ENCODE measurements around the gene S100A3. TPM values are rescaled to one million over a fixed set of nuclear protein-coding genes. Genes with fewer than 3 reads are reported as not detected.
"Not testable (repeated sequence)": the region's sequence is repeated elsewhere in the genome, so short reads cannot be mapped to it uniquely, and the experiment has no call there.

The S100A3 gene
- polyA plus RNA-seq, 3 donors, result 0.31 to 0.54 TPM; not detected in 1

DNA sequence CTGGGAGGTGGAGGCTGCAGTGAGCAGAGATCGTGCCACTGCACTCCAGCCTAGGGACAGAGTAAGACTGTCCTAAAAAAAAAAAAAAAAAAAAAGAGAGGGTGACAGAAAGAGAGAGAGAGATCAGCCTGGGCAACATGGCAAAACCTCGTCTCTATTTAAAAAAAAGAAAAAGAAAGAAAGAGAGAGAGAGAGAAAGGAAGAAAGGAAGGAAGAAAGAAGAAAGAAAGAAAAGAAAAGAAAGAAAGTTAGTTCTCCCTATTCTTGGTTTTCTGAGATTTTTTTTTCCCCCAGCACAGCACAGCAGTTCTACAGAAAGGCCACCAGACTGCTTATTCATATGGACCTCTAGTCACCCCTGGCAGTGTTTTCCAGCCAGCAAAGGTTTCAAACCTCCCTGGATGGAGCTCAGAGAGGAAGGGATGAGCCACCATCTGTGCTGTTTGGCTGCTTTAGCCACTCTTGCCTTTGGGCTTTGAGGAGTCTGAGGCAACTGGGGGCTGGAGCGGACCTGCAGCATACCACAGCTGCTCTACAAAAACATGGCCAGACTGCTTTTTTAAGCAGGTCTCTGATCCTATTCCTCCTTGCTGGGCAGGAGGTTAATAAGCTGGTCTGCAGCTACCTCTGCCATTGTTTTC is 23.9 kb downstream of the S100A3 start:
- Histone ChIP-seq H3K27me3 (ENCODE audit: control insufficient read depth in 2 of 2, insufficient read depth in 2 of 2, low read length in 2 of 2) (no peaks in the 10 kb centered on the region), H3K4me2 (replicated peaks; ENCODE audit: extremely low read depth, low read length, poor library complexity, severe bottlenecking) (no peak overlapping the region), H3K79me2 (ENCODE audit: insufficient read depth, low read length) (no peaks in the 10 kb centered on the region), H3K4me1 (ENCODE audit: control insufficient read depth in 1 of 2, insufficient read depth in 2 of 2, low read length in 2 of 2) (peaks cover 26 to 32% of the 10 kb centered on the region in 2 donors), H3K27ac (ENCODE audit: low read depth in 1 of 2, low read length in 2 of 2) (no peak overlapping the region), H2AFZ (ENCODE audit: insufficient read depth, low read depth, low read length, poor library complexity, severe bottlenecking) (no peak overlapping the region), H3K36me3 (replicated peaks in 1 of 2; ENCODE audit: control insufficient read depth in 1 of 2, insufficient read depth in 2 of 2, low read length in 2 of 2) (no peaks in the 10 kb centered on the region), H3K9ac (ENCODE audit: insufficient read depth, low read length, poor library complexity, severe bottlenecking) (no peak overlapping the region), H3K9me3 (replicated peaks in 1 of 2; ENCODE audit: control insufficient read depth in 1 of 2, insufficient read depth in 1 of 2, low read length in 2 of 2) (no peaks in the 10 kb centered on the region), H4K20me1 (ENCODE audit: insufficient read depth, low read length) (no peaks in the 10 kb centered on the region), H3K4me3 (replicated peaks in 1 of 3; ENCODE audit: low read depth in 2 of 3, low read length in 3 of 3) (no peak overlapping the region)
- Mint-ChIP-seq H3K27ac (peak overlapping the region in 1 of 7 donors; percentile 42), H3K9me3 (peaks cover 0 to 7% (median 3%) of the 10 kb centered on the region in 7 donors), H3K36me3 (peaks cover 11 to 17% of the 10 kb centered on the region in 2 donors), H3K4me1 (peaks cover 42% of the 10 kb centered on the region), H3K27me3 (ENCODE audit: low read depth in 3 of 3) (peaks cover 0 to 4% (median 0%) of the 10 kb centered on the region in 3 donors), H3K4me3 (no peak overlapping the region)
- TF ChIP-seq, protein P1, sequence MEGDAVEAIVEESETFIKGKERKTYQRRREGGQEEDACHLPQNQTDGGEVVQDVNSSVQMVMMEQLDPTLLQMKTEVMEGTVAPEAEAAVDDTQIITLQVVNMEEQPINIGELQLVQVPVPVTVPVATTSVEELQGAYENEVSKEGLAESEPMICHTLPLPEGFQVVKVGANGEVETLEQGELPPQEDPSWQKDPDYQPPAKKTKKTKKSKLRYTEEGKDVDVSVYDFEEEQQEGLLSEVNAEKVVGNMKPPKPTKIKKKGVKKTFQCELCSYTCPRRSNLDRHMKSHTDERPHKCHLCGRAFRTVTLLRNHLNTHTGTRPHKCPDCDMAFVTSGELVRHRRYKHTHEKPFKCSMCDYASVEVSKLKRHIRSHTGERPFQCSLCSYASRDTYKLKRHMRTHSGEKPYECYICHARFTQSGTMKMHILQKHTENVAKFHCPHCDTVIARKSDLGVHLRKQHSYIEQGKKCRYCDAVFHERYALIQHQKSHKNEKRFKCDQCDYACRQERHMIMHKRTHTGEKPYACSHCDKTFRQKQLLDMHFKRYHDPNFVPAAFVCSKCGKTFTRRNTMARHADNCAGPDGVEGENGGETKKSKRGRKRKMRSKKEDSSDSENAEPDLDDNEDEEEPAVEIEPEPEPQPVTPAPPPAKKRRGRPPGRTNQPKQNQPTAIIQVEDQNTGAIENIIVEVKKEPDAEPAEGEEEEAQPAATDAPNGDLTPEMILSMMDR (IDR thresholded peaks at IDR 0.05), result no peak
- 100% methylated on average over 1 of the region's 3 CpGs for WGBS (ENCODE audit: insufficient coverage)
- no peak for DNase-seq
- intact Hi-C loops (cut with micrococcal nuclease), result no loop called here

DNA sequence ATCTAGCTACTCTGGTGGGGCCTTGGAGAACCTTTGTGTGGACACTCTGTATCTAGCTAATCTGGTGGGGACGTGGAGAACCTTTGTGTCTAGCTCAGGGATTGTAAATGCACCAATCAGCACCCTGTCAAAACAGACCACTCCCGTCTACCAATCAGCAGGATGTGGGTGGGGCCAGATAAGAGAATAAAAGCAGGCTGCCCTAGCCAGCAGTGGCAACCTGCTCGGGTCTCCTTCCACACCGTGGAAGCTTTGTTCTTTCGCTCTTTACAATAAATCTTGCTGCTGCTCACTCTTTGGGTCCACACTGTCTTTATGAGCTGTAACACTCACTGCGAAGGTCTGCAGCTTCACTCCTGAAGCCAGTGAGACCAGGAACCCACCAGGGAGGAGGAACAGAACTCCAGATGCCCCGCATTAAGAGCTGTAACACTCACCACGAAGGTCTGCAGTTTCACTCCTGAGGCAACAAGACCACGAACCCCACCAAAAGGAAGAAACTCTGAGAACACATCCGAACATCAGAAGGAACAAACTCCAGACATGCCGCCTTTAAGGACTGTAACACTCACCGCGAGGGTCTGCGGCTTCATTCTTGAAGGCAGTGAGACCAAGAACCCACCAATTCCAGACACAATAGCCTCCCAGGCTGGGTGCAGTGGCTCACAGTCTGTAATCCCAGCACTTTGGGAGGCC is 26.6 kb downstream of the S100A3 start:
- not testable (repeated sequence) for DNase-seq
- peak overlapping the region in 2 of 7 donors; percentile 10 to 56 for H3K27ac Mint-ChIP-seq

DNA sequence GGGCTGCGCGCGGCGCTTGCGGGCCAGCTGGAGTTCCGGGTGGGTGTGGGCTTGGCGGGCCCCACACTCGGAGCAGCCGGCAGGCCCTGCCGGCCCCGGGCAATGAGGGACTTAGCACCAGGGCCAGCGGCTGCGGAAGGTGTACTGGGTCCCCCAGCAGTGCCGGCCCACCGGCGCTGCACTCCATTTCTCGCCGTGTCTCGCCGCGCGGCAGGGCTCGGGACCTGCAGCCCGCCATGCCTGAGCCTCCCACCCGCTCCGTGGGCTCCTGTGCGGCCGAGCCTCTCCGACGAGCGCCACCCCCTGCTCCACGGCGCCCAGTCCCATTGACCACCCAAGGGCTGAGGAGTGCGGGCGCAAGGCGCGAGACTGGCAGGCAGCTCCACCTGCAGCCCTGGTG is 27.2 kb downstream of the S100A3 start:
- H3K9ac ChIP-seq (ENCODE audit: insufficient read depth, low read length, poor library complexity, severe bottlenecking); DNase-seq; H3K27me3 Mint-ChIP-seq (ENCODE audit: low read depth in 3 of 3); H3K36me3 ChIP-seq (replicated peaks in 1 of 2; ENCODE audit: control insufficient read depth in 1 of 2, insufficient read depth in 2 of 2, low read length in 2 of 2); H3K4me3 ChIP-seq (replicated peaks in 1 of 3; ENCODE audit: low read depth in 2 of 3, low read length in 3 of 3); H3K9me3 ChIP-seq (replicated peaks in 1 of 2; ENCODE audit: control insufficient read depth in 1 of 2, insufficient read depth in 1 of 2, low read length in 2 of 2); H2AFZ ChIP-seq (ENCODE audit: insufficient read depth, low read depth, low read length, poor library complexity, severe bottlenecking); H3K79me2 ChIP-seq (ENCODE audit: insufficient read depth, low read length); H3K36me3 Mint-ChIP-seq; H3K4me3 Mint-ChIP-seq; H3K27me3 ChIP-seq (ENCODE audit: control insufficient read depth in 2 of 2, insufficient read depth in 2 of 2, low read length in 2 of 2); H3K9me3 Mint-ChIP-seq; intact Hi-C loops (cut with micrococcal nuclease); H3K4me2 ChIP-seq (replicated peaks; ENCODE audit: extremely low read depth, low read length, poor library complexity, severe bottlenecking); H4K20me1 ChIP-seq (ENCODE audit: insufficient read depth, low read length); H3K27ac ChIP-seq (ENCODE audit: low read depth in 1 of 2, low read length in 2 of 2): not testable (repeated sequence)
- WGBS (ENCODE audit: insufficient coverage), result 97% methylated on average over 32 of the region's 37 CpGs
- H3K4me1 ChIP-seq (ENCODE audit: control insufficient read depth in 1 of 2, insufficient read depth in 2 of 2, low read length in 2 of 2), result peaks cover 43 to 48% of the 10 kb centered on the region in 2 donors
- H3K4me1 Mint-ChIP-seq, result peaks cover 53% of the 10 kb centered on the region
- peak overlapping the region in 1 of 7 donors; percentile 45 for H3K27ac Mint-ChIP-seq

More for the DNA sequence above, 26.6 kb downstream of the S100A3 start:
- H3K4me3 ChIP-seq (replicated peaks in 1 of 3; ENCODE audit: low read depth in 2 of 3, low read length in 3 of 3); H4K20me1 ChIP-seq (ENCODE audit: insufficient read depth, low read length); H3K27ac ChIP-seq (ENCODE audit: low read depth in 1 of 2, low read length in 2 of 2); intact Hi-C loops (cut with micrococcal nuclease); H3K4me2 ChIP-seq (replicated peaks; ENCODE audit: extremely low read depth, low read length, poor library complexity, severe bottlenecking); H3K27me3 ChIP-seq (ENCODE audit: control insufficient read depth in 2 of 2, insufficient read depth in 2 of 2, low read length in 2 of 2); H3K36me3 ChIP-seq (replicated peaks in 1 of 2; ENCODE audit: control insufficient read depth in 1 of 2, insufficient read depth in 2 of 2, low read length in 2 of 2); H3K9me3 Mint-ChIP-seq; H3K36me3 Mint-ChIP-seq; H3K9me3 ChIP-seq (replicated peaks in 1 of 2; ENCODE audit: control insufficient read depth in 1 of 2, insufficient read depth in 1 of 2, low read length in 2 of 2); H3K9ac ChIP-seq (ENCODE audit: insufficient read depth, low read length, poor library complexity, severe bottlenecking); H3K79me2 ChIP-seq (ENCODE audit: insufficient read depth, low read length); H2AFZ ChIP-seq (ENCODE audit: insufficient read depth, low read depth, low read length, poor library complexity, severe bottlenecking); H3K27me3 Mint-ChIP-seq (ENCODE audit: low read depth in 3 of 3): not testable (repeated sequence)
- WGBS (ENCODE audit: insufficient coverage), result 13% methylated on average over 9 of the region's 14 CpGs
- peak overlapping the region in 1 of 2 donors; percentile 2 for H3K4me3 Mint-ChIP-seq
- peaks cover 54% of the 10 kb centered on the region for H3K4me1 Mint-ChIP-seq
- H3K4me1 ChIP-seq (ENCODE audit: control insufficient read depth in 1 of 2, insufficient read depth in 2 of 2, low read length in 2 of 2), result peaks cover 43 to 48% of the 10 kb centered on the region in 2 donors
